GM18498 (cell line): ENCODE results near the gene KLHL29.
A peak's percentile ranks its signal among the peaks of the same experiment; 100 is the strongest.
"Not testable (repeated sequence)": the region's sequence is repeated elsewhere in the genome, so short reads cannot be mapped to it uniquely, and the experiment has no call there.

Experiments used
- ATAC-seq: cut with Tn5 transposase; IDR thresholded peaks from one replicate; pipeline ENCODE4 v1.9.1; 2021; ENCODE audit warnings: mild to moderate bottlenecking, moderate library complexity; ENCODE audit not compliant: unreplicated experiment

The KLHL29 gene

GRCh38 chr2:23384551-23385343 is at the start of gene KLHL29:
TSS of gene KLHL29 (plus strand) at chr2:23385179. CDS start at chr2:23562197, 177,018 bp downstream.
- ATAC-seq = peak; percentile 73

- ATAC-seq = no peak
Measured at GRCh38 chr2:23335550-23335949, 49.4 kb upstream of the KLHL29 start.

GRCh38 chr2:23342075-23342474 is 42.9 kb upstream of the KLHL29 start:
- ATAC-seq = no peak

- no peak for ATAC-seq
Measured at GRCh38 chr2:23346029-23346428, 39.0 kb upstream of the KLHL29 start.

GRCh38 chr2:23346781-23347180 is 38.2 kb upstream of the KLHL29 start:
- no peak for ATAC-seq

GRCh38 chr2:23347471-23348092 is 37.4 kb upstream of the KLHL29 start:
- ATAC-seq = no peak

- ATAC-seq = not testable (repeated sequence)
Measured at GRCh38 chr2:23348093-23348481, 36.9 kb upstream of the KLHL29 start.

- ATAC-seq = no peak
Measured at GRCh38 chr2:23349508-23349907, 35.5 kb upstream of the KLHL29 start.

- no peak for ATAC-seq
Measured at GRCh38 chr2:23350041-23350791, 34.8 kb upstream of the KLHL29 start.

GRCh38 chr2:23350792-23351355 is 34.1 kb upstream of the KLHL29 start:
- ATAC-seq = no peak

- ATAC-seq = peak; percentile 96
Measured at GRCh38 chr2:23351388-23352141, 33.4 kb upstream of the KLHL29 start.

- ATAC-seq = no peak
Measured at GRCh38 chr2:23354554-23354953, 30.4 kb upstream of the KLHL29 start.

- ATAC-seq = no peak
Measured at GRCh38 chr2:23355001-23355400, 30.0 kb upstream of the KLHL29 start.

GRCh38 chr2:23356711-23357110 is 28.3 kb upstream of the KLHL29 start:
- no peak for ATAC-seq

- ATAC-seq = no peak
Measured at GRCh38 chr2:23359631-23360567, 25.1 kb upstream of the KLHL29 start.

GRCh38 chr2:23360571-23361125 is 24.3 kb upstream of the KLHL29 start:
- no peak for ATAC-seq

- ATAC-seq = no peak
Measured at GRCh38 chr2:23361152-23361551, 23.8 kb upstream of the KLHL29 start.

- ATAC-seq = no peak
Measured at GRCh38 chr2:23363268-23363667, 21.7 kb upstream of the KLHL29 start.

- ATAC-seq = no peak
Measured at GRCh38 chr2:23363831-23364230, 21.1 kb upstream of the KLHL29 start.
